Chondrocyte (in vitro differentiated cells): ENCODE results near the gene FCER1A. TPM values are rescaled to one million over a fixed set of nuclear protein-coding genes. Genes with fewer than 3 reads are reported as not detected.

ENCODE experiments used
- DNase-seq: peaks from one replicate; pipeline ENCODE4 v3.0.0; 2021; ENCODE audit warnings: mixed read lengths, low spot score
- H3K27ac Mint-ChIP-seq: one replicate; pipeline ENCODE4 v1.8.0; 2021; ENCODE audit warnings: mild to moderate bottlenecking, moderate library complexity, mixed read lengths; ENCODE audit not compliant: unreplicated experiment
- H3K27me3 Mint-ChIP-seq: 2 replicates; pipeline ENCODE4 v1.8.0; 2021; ENCODE audit warnings: low read depth, mixed read lengths
- H3K36me3 Mint-ChIP-seq: 2 replicates; pipeline ENCODE4 v1.8.0; 2021; ENCODE audit warnings: low read depth, mixed read lengths
- H3K4me1 Mint-ChIP-seq: 2 replicates; pipeline ENCODE4 v1.8.0; 2021; ENCODE audit warnings: low read depth, mild to moderate bottlenecking, mixed read lengths
- H3K4me3 Mint-ChIP-seq: one replicate; pipeline ENCODE4 v1.8.0; 2021; ENCODE audit warnings: mild to moderate bottlenecking, moderate library complexity, mixed read lengths; ENCODE audit not compliant: unreplicated experiment
- H3K9me3 Mint-ChIP-seq: 2 replicates; pipeline ENCODE4 v1.8.0; 2021; ENCODE audit warnings: low read depth, mixed read lengths
- CTCF ChIP-seq: fragments of 200-600 bp; sonication (generic); IDR thresholded peaks from 2 replicates; pipeline ENCODE4 v1.5.0; 2021; ENCODE audit warnings: antibody characterized with exemption, mild to moderate bottlenecking, moderate library complexity
- total RNA-seq: library from RNA; stranded (reverse); gene quantifications from 3 replicates; pipeline ENCODE4 v1.2.1, GENCODE V29; 2021

The FCER1A gene
- total RNA-seq, 1 donor from 2014 or later = not detected

DNA sequence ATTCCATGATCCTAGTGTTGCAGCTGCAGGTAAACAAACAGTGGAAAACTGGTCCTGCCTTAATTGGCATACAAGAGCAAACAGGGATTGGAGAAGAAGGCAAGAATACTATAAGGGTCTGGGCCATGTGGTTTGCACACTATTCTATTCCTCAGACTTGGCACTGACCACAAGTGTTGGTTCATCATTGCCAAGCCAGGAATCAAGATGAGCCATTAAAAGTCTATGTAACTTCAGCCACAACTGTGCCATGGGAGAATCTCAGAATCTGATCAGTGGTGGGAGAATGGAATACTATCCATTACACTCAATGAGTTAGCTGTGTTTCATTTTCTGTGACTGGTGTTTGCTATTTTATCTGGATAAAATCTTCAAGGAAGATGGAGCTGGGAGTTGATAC, 26.2 kb upstream of the FCER1A start:
- Mint-ChIP-seq H3K4me1 (no peaks in the 10 kb centered on the region), H3K36me3 (no peaks in the 10 kb centered on the region), H3K4me3 (no peak overlapping the region), H3K27me3 (peaks cover 2% of the 10 kb centered on the region), H3K27ac (no peak overlapping the region), H3K9me3 (no peaks in the 10 kb centered on the region)
- TF ChIP-seq CTCF = no peak
- no peak for DNase-seq

- TF ChIP-seq CTCF = no peak
- Mint-ChIP-seq H3K36me3 (no peaks in the 10 kb centered on the region), H3K9me3 (no peaks in the 10 kb centered on the region), H3K4me1 (no peaks in the 10 kb centered on the region), H3K27me3 (peaks cover 4% of the 10 kb centered on the region), H3K4me3 (no peak overlapping the region), H3K27ac (no peak overlapping the region)
- DNase-seq = no peak
These were observed 22.4 kb upstream of the FCER1A start for GRCh38 chr1:159279773-159280172.

DNA sequence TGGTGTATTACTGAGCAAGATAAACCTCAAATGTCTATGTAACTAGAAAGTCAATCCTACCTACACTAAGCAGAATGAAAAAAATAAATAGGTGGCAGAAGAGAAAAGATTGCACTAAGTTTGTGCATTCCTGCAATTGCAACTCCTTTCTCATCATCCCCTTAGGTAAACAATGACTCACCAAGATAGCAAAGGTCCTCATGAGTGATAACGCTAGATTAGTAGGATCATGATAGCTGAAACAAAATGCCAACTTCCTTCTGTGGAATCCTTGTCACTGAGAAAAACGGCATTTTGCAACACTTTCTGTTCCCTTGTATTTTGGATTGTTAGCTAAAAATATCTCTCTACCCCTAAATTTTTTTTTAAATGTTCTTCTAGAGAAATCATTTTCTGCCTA, 20.0 kb upstream of the FCER1A start:
- Mint-ChIP-seq H3K36me3 (no peaks in the 10 kb centered on the region), H3K4me3 (no peak overlapping the region), H3K27me3 (peaks cover 4% of the 10 kb centered on the region), H3K27ac (no peak overlapping the region), H3K4me1 (no peaks in the 10 kb centered on the region), H3K9me3 (no peaks in the 10 kb centered on the region)
- no peak for DNase-seq
- no peak for TF ChIP-seq CTCF

- no peaks in the 10 kb centered on the region for H3K4me1 Mint-ChIP-seq
- DNase-seq = no peak
- H3K4me3 Mint-ChIP-seq = no peak overlapping the region
- no peak for TF ChIP-seq CTCF
- H3K9me3 Mint-ChIP-seq = no peaks in the 10 kb centered on the region
- no peak overlapping the region for H3K27ac Mint-ChIP-seq
- no peaks in the 10 kb centered on the region for H3K36me3 Mint-ChIP-seq
- peaks cover 12% of the 10 kb centered on the region for H3K27me3 Mint-ChIP-seq
These were observed 13.1 kb upstream of the FCER1A start for GRCh38 chr1:159289060-159289459.

- no peak for TF ChIP-seq CTCF
- Mint-ChIP-seq H3K4me3 (no peak overlapping the region), H3K27ac (no peak overlapping the region), H3K27me3 (peaks cover 12% of the 10 kb centered on the region), H3K9me3 (peaks cover 4% of the 10 kb centered on the region), H3K36me3 (no peaks in the 10 kb centered on the region), H3K4me1 (no peaks in the 10 kb centered on the region)
- no peak for DNase-seq
These were observed 10.7 kb upstream of the FCER1A start for GRCh38 chr1:159291424-159291823.
